H1 (cell line): Measurements from ENCODE around the gene NUTM2F. TPM values are rescaled to one million over a fixed set of nuclear protein-coding genes. Genes with fewer than 3 reads are reported as not detected.
"Not testable (repeated sequence)": the region's sequence is repeated elsewhere in the genome, so short reads cannot be mapped to it uniquely, and the experiment has no call there.

Experiments used
- CTCF ChIA-PET: fragments of 300-600 bp; sonication (Branson Sonifier 250); formaldehyde crosslinking; loops from one replicate; lab custom pipeline; 2021; ENCODE audit not compliant: partially characterized antibody; lab: Charles Lee
- POLR2A ChIA-PET: fragments of 300-600 bp; sonication (Branson Sonifier 250); formaldehyde crosslinking; loops from one replicate; lab custom pipeline; 2021; ENCODE audit warnings: inconsistent platforms; ENCODE audit not compliant: partially characterized antibody; lab: Charles Lee
- DNase-seq, 2 experiments: peaks; one replicate each; pipeline versions ENCODE4 v3.0.0 to v3.0.0-alpha.2; 2010 to 2022; ENCODE audit warnings: low spot score in 2 of 2, low read depth in 1 of 2, mixed read lengths in 1 of 2
- FAIRE-seq: peaks from 2 replicates; lab custom pipeline; 2011; peaks lifted over from hg19 to GRCh38; lab: Jason Lieb, UNC
- H2AFZ ChIP-seq: 2 replicates; pipeline ENCODE4 v1.8.1; 2012; ENCODE audit warnings: low read length, inconsistent platforms
- H2AK5ac ChIP-seq: 2 replicates; pipeline ENCODE4 v1.6.1; 2013; ENCODE audit warnings: low read depth, low read length
- H2BK120ac ChIP-seq: replicated peaks from 2 replicates; pipeline ENCODE3; 2013; ENCODE audit warnings: low read depth, low read length, inconsistent platforms
- H2BK12ac ChIP-seq: 2 replicates; pipeline ENCODE4 v1.6.1; 2013; ENCODE audit warnings: low read depth, low read length
- H2BK15ac ChIP-seq: 2 replicates; pipeline ENCODE4 v1.6.1; 2013; ENCODE audit warnings: low read length
- H2BK20ac ChIP-seq: 2 replicates; pipeline ENCODE4 v1.6.1; 2013; ENCODE audit warnings: low read length
- H2BK5ac ChIP-seq: 2 replicates; pipeline ENCODE4 v1.6.1; 2013; ENCODE audit warnings: low read depth, low read length
- H3K14ac ChIP-seq: 2 replicates; pipeline ENCODE4 v1.6.1; 2013; ENCODE audit warnings: inconsistent platforms; ENCODE audit not compliant: insufficient read length
- H3K18ac ChIP-seq: 2 replicates; pipeline ENCODE4 v1.6.1; 2013; ENCODE audit warnings: low read length; ENCODE audit errors: extremely low read depth
- H3K23ac ChIP-seq: 2 replicates; pipeline ENCODE4 v1.6.1; 2013; ENCODE audit warnings: inconsistent platforms; ENCODE audit not compliant: insufficient read length
- H3K23me2 ChIP-seq: 2 replicates; pipeline ENCODE4 v1.6.1; 2013; ENCODE audit warnings: low read depth, low read length
- H3K27ac ChIP-seq: 2 replicates; pipeline ENCODE4 v1.6.1; 2011; ENCODE audit warnings: low read depth, low read length, inconsistent platforms
- H3K27me3 ChIP-seq, 4 experiments: replicated peaks in 1 of 4; 1 replicate in 1 of 4; 2 replicates in 3 of 4; pipeline versions ENCODE4 v1.6.1 to v1.8.1; 2011 to 2013; ENCODE audit warnings: low read length in 3 of 4, mild to moderate bottlenecking in 3 of 4, inconsistent platforms in 2 of 4, mixed read lengths in 2 of 4, moderate library complexity in 1 of 4; ENCODE audit not compliant: control insufficient read depth in 3 of 4, insufficient read depth in 3 of 4; ENCODE audit errors: extremely low read depth in 1 of 4
- H3K36me3 ChIP-seq, 4 experiments: 2 replicates each; pipeline versions ENCODE4 v1.6.1 to v1.8.1; 2011 to 2013; ENCODE audit warnings: mild to moderate bottlenecking in 4 of 4, low read length in 3 of 4, moderate library complexity in 2 of 4, control low read depth in 1 of 4, inconsistent platforms in 1 of 4; ENCODE audit not compliant: insufficient read depth in 4 of 4, control insufficient read depth in 2 of 4
- H3K4ac ChIP-seq: replicated peaks from 2 replicates; pipeline ENCODE3; 2013; ENCODE audit warnings: low read length, low read depth, mixed read lengths, inconsistent platforms; ENCODE audit not compliant: insufficient read length
- H3K4me1 ChIP-seq, 4 experiments: replicated peaks in 1 of 4; 1 replicate in 1 of 4; 2 replicates in 3 of 4; pipeline versions ENCODE4 v1.6.1 to v1.8.1; 2011 to 2013; ENCODE audit warnings: low read length in 3 of 4, inconsistent platforms in 2 of 4, mixed read lengths in 1 of 4; ENCODE audit not compliant: insufficient read depth in 4 of 4, control insufficient read depth in 3 of 4
- H3K4me2 ChIP-seq, 2 experiments: 2 replicates each; pipeline versions ENCODE4 v1.6.1 to v1.8.1; 2011 to 2013; ENCODE audit warnings: low read depth in 2 of 2, low read length in 2 of 2, control low read depth in 1 of 2, inconsistent platforms in 1 of 2, mild to moderate bottlenecking in 1 of 2; ENCODE audit not compliant: insufficient read depth in 1 of 2
- H3K4me3 ChIP-seq, 4 experiments: fragments of 200-600, 300-600 bp in 1 of 4; sonication (generic), shearing (Covaris generic), sonication (Bioruptor Twin) in 1 of 4; 2 replicates each; pipeline versions ENCODE4 v1.5.1 to v1.8.1; 2011 to 2016; ENCODE audit warnings: low read length in 4 of 4, low read depth in 3 of 4, control low read depth in 2 of 4, inconsistent platforms in 2 of 4, mild to moderate bottlenecking in 2 of 4, mixed read lengths in 1 of 4, moderate library complexity in 1 of 4; ENCODE audit not compliant: insufficient read depth in 2 of 4; ENCODE audit errors: extremely low read depth in 1 of 4
- H3K56ac ChIP-seq: replicated peaks from 2 replicates; pipeline ENCODE3; 2013; ENCODE audit warnings: low read depth, mild to moderate bottlenecking, mixed read lengths, low read length, inconsistent platforms; ENCODE audit not compliant: insufficient read length
- H3K79me1 ChIP-seq: 2 replicates; pipeline ENCODE4 v1.6.1; 2013; ENCODE audit warnings: low read depth, low read length, control low read depth
- H3K79me2 ChIP-seq, 2 experiments: 2 replicates each; pipeline versions ENCODE4 v1.6.1 to v1.8.1; 2012 to 2013; ENCODE audit warnings: low read length in 2 of 2, mild to moderate bottlenecking in 2 of 2, inconsistent platforms in 1 of 2; ENCODE audit not compliant: insufficient read depth in 2 of 2, control insufficient read depth in 1 of 2
- H3K9ac ChIP-seq, 4 experiments: replicated peaks in 1 of 4; 1 replicate in 1 of 4; 2 replicates in 3 of 4; pipeline versions ENCODE4 v1.6.1 to v1.8.1; 2011 to 2013; ENCODE audit warnings: low read depth in 3 of 4, low read length in 3 of 4, control low read depth in 2 of 4, mild to moderate bottlenecking in 2 of 4, moderate library complexity in 2 of 4, inconsistent platforms in 1 of 4; ENCODE audit errors: extremely low read depth in 1 of 4
- H3K9me3 ChIP-seq, 2 experiments: 2 replicates each; pipeline versions ENCODE4 v1.6.1 to v1.8.1; 2012 to 2013; ENCODE audit warnings: mild to moderate bottlenecking in 2 of 2, moderate library complexity in 2 of 2, control low read depth in 1 of 2, inconsistent platforms in 1 of 2, low read depth in 1 of 2, low read length in 1 of 2, mixed read lengths in 1 of 2; ENCODE audit not compliant: insufficient read depth in 2 of 2
- H4K20me1 ChIP-seq, 2 experiments: replicated peaks in 1 of 2; 2 replicates each; pipeline versions ENCODE3 to v1.8.1; 2011 to 2013; ENCODE audit warnings: inconsistent platforms in 2 of 2, low read length in 2 of 2, mild to moderate bottlenecking in 1 of 2; ENCODE audit not compliant: insufficient read depth in 2 of 2, control insufficient read depth in 1 of 2
- H4K5ac ChIP-seq: 2 replicates; pipeline ENCODE4 v1.6.1; 2013; ENCODE audit warnings: low read length, low read depth, mixed read lengths, inconsistent platforms; ENCODE audit not compliant: insufficient read length
- H4K8ac ChIP-seq: 2 replicates; pipeline ENCODE4 v1.8.0; 2013; ENCODE audit warnings: mild to moderate bottlenecking, moderate library complexity, low read length, inconsistent platforms; ENCODE audit not compliant: insufficient read depth; ENCODE audit errors: extremely low read depth
- H4K91ac ChIP-seq: replicated peaks from 2 replicates; pipeline ENCODE3; 2013; ENCODE audit warnings: low read length, mixed read lengths, inconsistent platforms; ENCODE audit not compliant: insufficient read length
- WGBS, 2 experiments: shearing (Covaris generic) in 1 of 2; methylation state at CpG; one replicate each; pipeline versions ENCODE4 v1.1.6 to v1.1.7; 2013 to 2015; ENCODE audit warnings: low lambda C conversion rate in 2 of 2, mixed read lengths in 2 of 2, inconsistent platforms in 1 of 2, low coverage in 1 of 2, missing lambda C conversion rate in 1 of 2; ENCODE audit not compliant: insufficient replicate concordance in 2 of 2, insufficient coverage in 1 of 2, insufficient read length in 1 of 2; ENCODE audit errors: extremely low coverage in 1 of 2, missing lambda C conversion rate in 1 of 2; 5-methylcytosine and 5-hydroxymethylcytosine counted together
- polyA plus RNA-seq, 7 experiments: library from polyadenylated mRNA; depleted of rRNA in 3 of 7; stranded (reverse) in 5 of 7; unstranded in 2 of 7; fragments of >200 nt in 5 of 7; fragments of 200-250 nt in 2 of 7; gene quantifications; 1 replicate in 5 of 7; 2 replicates in 1 of 7; 4 replicates in 1 of 7; pipeline versions ENCODE4 v1.2.1 to v1.2.3, GENCODE V29; 2011 to 2013; ENCODE audit warnings: missing spikeins in 2 of 7, mixed read lengths in 2 of 7
- total RNA-seq: library from RNA; stranded (reverse); fragmentation: NEBNext Ultra II Directional; extraction: Animal tissue kit (Norgen Biotek cat#: 25700); gene quantifications from 2 replicates; pipeline ENCODE4 v1.2.1, GENCODE V29; 2021

NUTM2F gene
- total and polyA plus RNA-seq, 2 of the 8 experiments (the other 6 are each of a cell fraction or from before 2014, with no cell fraction given): 0.06 to 0.19 TPM

DNA sequence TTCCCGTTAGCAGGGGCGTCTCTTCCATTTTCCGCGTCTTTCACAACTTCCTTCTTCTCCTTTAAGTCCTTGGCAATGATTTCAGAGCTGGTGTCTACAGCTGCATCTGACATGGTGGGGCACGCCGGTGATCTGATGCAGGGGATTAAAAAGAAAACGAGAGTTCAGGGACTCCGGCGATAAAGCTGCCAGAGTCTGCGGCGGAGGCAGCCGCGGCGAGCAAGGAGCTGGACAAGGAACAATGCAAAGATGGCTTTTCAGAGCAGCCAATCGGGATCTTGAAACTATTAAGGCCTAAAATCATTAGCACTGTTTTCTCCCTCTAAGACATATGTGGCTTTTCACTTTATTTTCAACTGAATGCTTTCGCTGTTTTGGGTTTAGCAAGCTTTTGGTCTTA, 19.0 kb upstream of the NUTM2F start:
- H3K4me1 ChIP-seq, H3K18ac ChIP-seq, H3K4ac ChIP-seq, H3K27ac ChIP-seq, H2AFZ ChIP-seq, H2BK120ac ChIP-seq, H3K9ac ChIP-seq, H3K36me3 ChIP-seq, FAIRE-seq, H3K23ac ChIP-seq, H3K23me2 ChIP-seq, CTCF ChIA-PET, H3K79me1 ChIP-seq, H4K20me1 ChIP-seq, H3K56ac ChIP-seq, DNase-seq, H4K5ac ChIP-seq, H3K4me2 ChIP-seq, H2BK20ac ChIP-seq, H3K4me3 ChIP-seq, H2BK5ac ChIP-seq, H3K79me2 ChIP-seq, H3K27me3 ChIP-seq, H4K8ac ChIP-seq, POLR2A ChIA-PET, H2BK15ac ChIP-seq, H2BK12ac ChIP-seq, H4K91ac ChIP-seq, H3K9me3 ChIP-seq, H2AK5ac ChIP-seq, H3K14ac ChIP-seq: not testable (repeated sequence)
- WGBS, 2 experiments: 93% methylated on average over 15 of the region's 16 CpGs; no CpG with 5 or more reads in 1 of the 2 experiments

DNA sequence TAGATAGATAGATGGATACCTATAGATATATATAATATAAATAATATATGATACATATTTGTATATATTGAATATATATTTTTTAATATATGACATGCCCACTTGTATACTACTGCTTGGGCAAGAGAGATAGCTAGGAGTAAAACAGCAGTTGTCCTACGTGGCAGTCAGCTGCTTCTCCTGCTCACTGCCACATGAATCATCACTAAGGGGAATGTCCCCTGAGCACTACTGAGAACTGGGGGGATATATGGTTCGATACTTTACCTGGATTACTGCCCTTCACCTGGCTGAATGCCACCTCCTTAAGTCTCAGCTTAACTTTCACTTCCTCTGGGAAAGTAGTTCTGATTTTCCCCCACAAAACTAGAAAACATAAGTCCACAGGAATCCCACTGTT, 13.3 kb upstream of the NUTM2F start:
- H2BK15ac ChIP-seq, H3K23ac ChIP-seq, H3K23me2 ChIP-seq, H3K4me2 ChIP-seq, H3K9ac ChIP-seq, H2BK120ac ChIP-seq, H4K20me1 ChIP-seq, H2BK20ac ChIP-seq, FAIRE-seq, CTCF ChIA-PET, H4K5ac ChIP-seq, H3K27ac ChIP-seq, H3K4ac ChIP-seq, H3K18ac ChIP-seq, H4K91ac ChIP-seq, H2BK5ac ChIP-seq, H2AK5ac ChIP-seq, POLR2A ChIA-PET, H3K14ac ChIP-seq, H3K56ac ChIP-seq, H3K4me1 ChIP-seq, H2AFZ ChIP-seq, DNase-seq, H3K4me3 ChIP-seq, H2BK12ac ChIP-seq, H3K9me3 ChIP-seq, H3K79me1 ChIP-seq, H4K8ac ChIP-seq, H3K36me3 ChIP-seq, H3K27me3 ChIP-seq, H3K79me2 ChIP-seq: not testable (repeated sequence)
- 100% methylated on average over 2 of the region's 2 CpGs; no CpG with 5 or more reads in 1 of the 2 experiments for WGBS, 2 experiments
